Measurements from ENCODE around the gene FLNB.

- TF ChIP-seq CTCF (IDR thresholded peaks at IDR 0.05), result no peak
- TF ChIP-seq POLR2A (IDR thresholded peaks at IDR 0.05), result no peak
These were observed 5.1 kb upstream of the FLNB start for GRCh38 chr3:58003093-58003492.

Measured in thyroid gland (tissue), 4 donors.